Measurements from ENCODE around the gene LRP1. TPM values are rescaled to one million over a fixed set of nuclear protein-coding genes. Genes with fewer than 3 reads are reported as not detected.
A peak's percentile ranks its signal among the peaks of the same experiment; 100 is the strongest.

Gene LRP1
- total RNA-seq, 2 experiments from 2014 or later, result 6.6 to 8.5 TPM

- Mint-ChIP-seq H3K27me3 (no peaks in the 10 kb centered on the region), H3K9me3 (no peaks in the 10 kb centered on the region), H3K36me3 (ENCODE audit: low read depth) (peaks cover 86% of the 10 kb centered on the region), H3K27ac (peak overlapping the region; percentile 71), H3K4me1 (ENCODE audit: low read depth) (peaks cover 40% of the 10 kb centered on the region), H3K4me3 (no peak overlapping the region)
- no peak for DNase-seq
- ChIA-PET CTCF (interaction anchor here (2.0 kb wide), 1 partner anchor 13 kb away, joined by 8 read pairs; no protein-coding TSS in a partner anchor), POLR2A (interaction anchor here (0.6 to 14.4 kb wide), 6 partner anchors 8 to 374 kb away, joined by 3 to 344 read pairs (median 4); partner anchors contain the start of genes NAB2, NACA, NEMP1 and STAT6)
- peaks cover 21% of the 10 kb centered on the region for H3K4me1 ChIP-seq (ENCODE audit: insufficient read depth, low read length)
- TF ChIP-seq, protein P1, sequence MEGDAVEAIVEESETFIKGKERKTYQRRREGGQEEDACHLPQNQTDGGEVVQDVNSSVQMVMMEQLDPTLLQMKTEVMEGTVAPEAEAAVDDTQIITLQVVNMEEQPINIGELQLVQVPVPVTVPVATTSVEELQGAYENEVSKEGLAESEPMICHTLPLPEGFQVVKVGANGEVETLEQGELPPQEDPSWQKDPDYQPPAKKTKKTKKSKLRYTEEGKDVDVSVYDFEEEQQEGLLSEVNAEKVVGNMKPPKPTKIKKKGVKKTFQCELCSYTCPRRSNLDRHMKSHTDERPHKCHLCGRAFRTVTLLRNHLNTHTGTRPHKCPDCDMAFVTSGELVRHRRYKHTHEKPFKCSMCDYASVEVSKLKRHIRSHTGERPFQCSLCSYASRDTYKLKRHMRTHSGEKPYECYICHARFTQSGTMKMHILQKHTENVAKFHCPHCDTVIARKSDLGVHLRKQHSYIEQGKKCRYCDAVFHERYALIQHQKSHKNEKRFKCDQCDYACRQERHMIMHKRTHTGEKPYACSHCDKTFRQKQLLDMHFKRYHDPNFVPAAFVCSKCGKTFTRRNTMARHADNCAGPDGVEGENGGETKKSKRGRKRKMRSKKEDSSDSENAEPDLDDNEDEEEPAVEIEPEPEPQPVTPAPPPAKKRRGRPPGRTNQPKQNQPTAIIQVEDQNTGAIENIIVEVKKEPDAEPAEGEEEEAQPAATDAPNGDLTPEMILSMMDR (IDR thresholded peaks at IDR 0.05), result no peak
- H3K27me3 ChIP-seq (ENCODE audit: control insufficient read depth in 1 of 2, insufficient read depth in 2 of 2, low read length in 2 of 2), result no peaks in the 10 kb centered on the region
- ATAC-seq (ENCODE audit: poor library complexity), result no peak
- intact Hi-C loops (cut with DNase I, micrococcal nuclease), result no loop called here
- no peak overlapping the region for H3K4me3 ChIP-seq (ENCODE audit: low read length)
- H3K27ac ChIP-seq (ENCODE audit: low read depth in 1 of 2, low read length in 2 of 2), result no peak overlapping the region
- H3K36me3 ChIP-seq (ENCODE audit: insufficient read depth, low read length), result peaks cover 78% of the 10 kb centered on the region
- no peaks in the 10 kb centered on the region for H3K9me3 ChIP-seq (ENCODE audit: control insufficient read depth in 1 of 2, insufficient read depth in 1 of 2, low read length in 2 of 2)
Observed at GRCh38 chr12:57099047-57099714, 29.1 kb upstream of the LRP1 start.

- Histone ChIP-seq H3K9me3 (ENCODE audit: control insufficient read depth in 1 of 2, insufficient read depth in 1 of 2, low read length in 2 of 2) (no peaks in the 10 kb centered on the region), H3K4me1 (ENCODE audit: insufficient read depth, low read length) (peaks cover 19% of the 10 kb centered on the region), H3K4me3 (ENCODE audit: low read length) (no peak overlapping the region), H3K36me3 (ENCODE audit: insufficient read depth, low read length) (peaks cover 79% of the 10 kb centered on the region), H3K27me3 (ENCODE audit: control insufficient read depth in 1 of 2, insufficient read depth in 2 of 2, low read length in 2 of 2) (no peaks in the 10 kb centered on the region), H3K27ac (ENCODE audit: low read depth in 1 of 2, low read length in 2 of 2) (no peak overlapping the region)
- intact Hi-C loops (cut with DNase I, micrococcal nuclease), result no loop called here
- TF ChIP-seq, protein P1 (IDR thresholded peaks at IDR 0.05), result no peak
- no peak overlapping the region for H3K4me3 Mint-ChIP-seq
- ChIA-PET POLR2A (interaction anchor here (0.7 to 14.4 kb wide), 3 partner anchors 8 to 11 kb away, joined by 3 to 344 read pairs (median 20); partner anchors contain the start of genes NAB2 and STAT6), CTCF (interaction anchor here (2.0 kb wide), 1 partner anchor 12 kb away, joined by 8 read pairs; no protein-coding TSS in a partner anchor)
- H3K27ac Mint-ChIP-seq, result peak overlapping the region; percentile 71
- H3K9me3 Mint-ChIP-seq, result no peaks in the 10 kb centered on the region
- H3K36me3 Mint-ChIP-seq (ENCODE audit: low read depth), result peaks cover 86% of the 10 kb centered on the region
- H3K27me3 Mint-ChIP-seq, result no peaks in the 10 kb centered on the region
- no peak for ATAC-seq (ENCODE audit: poor library complexity)
- no peak for DNase-seq
- H3K4me1 Mint-ChIP-seq (ENCODE audit: low read depth), result peaks cover 40% of the 10 kb centered on the region
Observed at GRCh38 chr12:57099766-57100165, 28.5 kb upstream of the LRP1 start.

- H3K36me3 Mint-ChIP-seq (ENCODE audit: low read depth), result peaks cover 85% of the 10 kb centered on the region
- Histone ChIP-seq H3K9me3 (ENCODE audit: control insufficient read depth in 1 of 2, insufficient read depth in 1 of 2, low read length in 2 of 2) (no peaks in the 10 kb centered on the region), H3K27ac (ENCODE audit: low read depth in 1 of 2, low read length in 2 of 2) (peak overlapping the region; percentile 13 to 30), H3K4me1 (ENCODE audit: insufficient read depth, low read length) (peaks cover 37% of the 10 kb centered on the region), H3K36me3 (ENCODE audit: insufficient read depth, low read length) (peaks cover 82% of the 10 kb centered on the region), H3K27me3 (ENCODE audit: control insufficient read depth in 1 of 2, insufficient read depth in 2 of 2, low read length in 2 of 2) (no peaks in the 10 kb centered on the region), H3K4me3 (ENCODE audit: low read length) (no peak overlapping the region)
- ChIA-PET POLR2A (interaction anchor here (1.8 to 10.4 kb wide), 2 partner anchors 9 to 23 kb away, joined by 6 to 344 read pairs; partner anchors contain the start of genes NAB2 and NEMP1), CTCF (interaction anchor here (0.8 to 1.0 kb wide), 2 partner anchors 8 to 22 kb away, joined by 3 read pairs; no protein-coding TSS in a partner anchor)
- intact Hi-C loops (cut with DNase I, micrococcal nuclease), result no loop called here
- no peaks in the 10 kb centered on the region for H3K9me3 Mint-ChIP-seq
- DNase-seq (no peak), ATAC-seq (ENCODE audit: poor library complexity) (no peak)
- TF ChIP-seq, protein P1 (IDR thresholded peaks at IDR 0.05), result no peak
- no peaks in the 10 kb centered on the region for H3K27me3 Mint-ChIP-seq
- peak overlapping the region; percentile 42 for H3K27ac Mint-ChIP-seq
- H3K4me3 Mint-ChIP-seq, result no peak overlapping the region
- peaks cover 48% of the 10 kb centered on the region for H3K4me1 Mint-ChIP-seq (ENCODE audit: low read depth)
Observed at GRCh38 chr12:57101892-57102695, 26.2 kb upstream of the LRP1 start.

Data from CD4-positive, alpha-beta T cell (primary cell).